GM18520 (cell line): Measurements from ENCODE around the gene NOTCH4.

Experiments
- ATAC-seq: cut with Tn5 transposase; IDR thresholded peaks from one replicate; pipeline ENCODE4 v1.9.1; 2021; ENCODE audit not compliant: unreplicated experiment

NOTCH4 gene

DNA sequence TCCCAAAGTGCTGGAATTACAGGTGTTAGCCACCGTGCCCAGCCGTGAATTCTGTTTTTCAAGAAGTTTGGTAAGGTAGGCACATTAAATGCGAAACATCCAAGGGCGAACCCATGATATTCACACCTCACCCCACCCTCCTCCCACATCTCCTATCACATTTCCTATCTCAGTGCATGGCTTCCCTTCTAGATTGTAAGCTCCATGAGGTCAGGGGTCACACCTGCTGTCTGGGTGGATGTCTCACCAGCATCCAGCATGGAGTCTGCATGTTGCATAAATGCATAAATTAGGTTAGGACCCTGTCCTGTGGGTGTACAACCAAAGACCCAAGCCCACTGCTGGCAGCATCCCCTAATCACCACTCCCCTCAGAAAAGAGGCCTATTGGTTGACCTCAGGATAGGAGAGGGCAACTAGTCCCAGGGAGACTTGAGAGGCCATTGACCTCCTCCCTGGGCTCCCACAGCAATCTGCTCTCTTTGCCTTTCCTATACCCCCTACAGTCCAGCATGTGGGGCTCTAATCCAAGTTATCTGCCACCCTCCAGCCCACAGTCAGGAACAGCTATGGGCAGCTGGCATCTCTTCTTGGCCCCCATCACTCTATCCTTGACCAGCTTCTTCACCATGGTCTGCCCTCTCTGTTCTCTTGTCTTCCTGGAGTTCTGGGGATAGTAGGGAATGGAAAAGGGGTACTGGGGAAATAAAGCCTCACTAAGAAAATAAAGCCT lies 76.3 kb downstream of the NOTCH4 start:
- no peak for ATAC-seq

- ATAC-seq = no peak
Observed at GRCh38 chr6:32146687-32147086, 77.2 kb downstream of the NOTCH4 start.

GRCh38 chr6:32146287-32146686 lies 77.6 kb downstream of the NOTCH4 start:
- no peak for ATAC-seq
